PC-9 (cell line): Measurements from ENCODE around the gene CDC14A.

Experiments used
- EZH2 ChIP-seq: fragments of 200-600 bp; sonication (generic); IDR thresholded peaks from 2 replicates; pipeline ENCODE4 v1.8.0; 2017; ENCODE audit warnings: antibody characterized with exemption, low read depth
- TF ChIP-seq, protein P1 (sequence below): fragments of 200-600 bp; sonication (generic); conservative IDR thresholded peaks from 2 replicates; pipeline ENCODE4 v1.6.1; 2017; ENCODE audit warnings: mixed run types, antibody characterized with exemption, mild to moderate bottlenecking, moderate library complexity

DNA sequence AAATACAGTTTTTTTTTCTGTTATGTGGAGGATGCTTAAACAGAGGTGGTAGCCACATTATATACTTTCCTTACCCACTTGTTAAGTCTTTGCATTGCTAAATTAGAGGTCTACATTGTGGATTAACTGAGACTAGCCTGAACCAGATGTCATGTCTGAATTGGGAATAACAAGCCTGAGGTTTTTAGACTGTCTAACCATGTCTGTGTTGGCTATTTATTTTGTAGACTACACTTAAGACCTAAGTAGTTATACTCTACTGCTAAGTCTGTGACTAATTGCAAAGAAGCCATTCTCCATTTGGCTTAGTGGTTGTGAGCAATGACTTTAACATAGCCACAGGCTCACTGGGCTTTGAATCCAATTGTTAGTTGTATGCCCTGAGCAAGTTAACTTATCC is 45.4 kb downstream of the CDC14A start:
- TF ChIP-seq, protein P1, sequence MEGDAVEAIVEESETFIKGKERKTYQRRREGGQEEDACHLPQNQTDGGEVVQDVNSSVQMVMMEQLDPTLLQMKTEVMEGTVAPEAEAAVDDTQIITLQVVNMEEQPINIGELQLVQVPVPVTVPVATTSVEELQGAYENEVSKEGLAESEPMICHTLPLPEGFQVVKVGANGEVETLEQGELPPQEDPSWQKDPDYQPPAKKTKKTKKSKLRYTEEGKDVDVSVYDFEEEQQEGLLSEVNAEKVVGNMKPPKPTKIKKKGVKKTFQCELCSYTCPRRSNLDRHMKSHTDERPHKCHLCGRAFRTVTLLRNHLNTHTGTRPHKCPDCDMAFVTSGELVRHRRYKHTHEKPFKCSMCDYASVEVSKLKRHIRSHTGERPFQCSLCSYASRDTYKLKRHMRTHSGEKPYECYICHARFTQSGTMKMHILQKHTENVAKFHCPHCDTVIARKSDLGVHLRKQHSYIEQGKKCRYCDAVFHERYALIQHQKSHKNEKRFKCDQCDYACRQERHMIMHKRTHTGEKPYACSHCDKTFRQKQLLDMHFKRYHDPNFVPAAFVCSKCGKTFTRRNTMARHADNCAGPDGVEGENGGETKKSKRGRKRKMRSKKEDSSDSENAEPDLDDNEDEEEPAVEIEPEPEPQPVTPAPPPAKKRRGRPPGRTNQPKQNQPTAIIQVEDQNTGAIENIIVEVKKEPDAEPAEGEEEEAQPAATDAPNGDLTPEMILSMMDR: no peak
- TF ChIP-seq EZH2: no peak
